GM21381 (cell line): ENCODE results near the gene CDK10.

ENCODE experiments used
- ATAC-seq: cut with Tn5 transposase; IDR thresholded peaks from one replicate; pipeline ENCODE4 v1.9.1; 2021; ENCODE audit warnings: mild to moderate bottlenecking, moderate library complexity; ENCODE audit not compliant: unreplicated experiment

The CDK10 gene

GRCh38 chr16:89710709-89711564 is 24.4 kb downstream of the CDK10 start:
- ATAC-seq: no peak

- no peak for ATAC-seq
Observed at GRCh38 chr16:89711601-89712273, 25.2 kb downstream of the CDK10 start.

GRCh38 chr16:89712274-89712781 is 25.8 kb downstream of the CDK10 start:
- no peak for ATAC-seq

GRCh38 chr16:89716493-89716892 is 30.0 kb downstream of the CDK10 start:
- ATAC-seq: no peak

- ATAC-seq: no peak
Observed at GRCh38 chr16:89716916-89717687, 30.6 kb downstream of the CDK10 start.

GRCh38 chr16:89717688-89718505 is 31.4 kb downstream of the CDK10 start:
- ATAC-seq: no peak

GRCh38 chr16:89720551-89720812 is 34.0 kb downstream of the CDK10 start:
- peak; percentile 18 for ATAC-seq

- peak; percentile 47 for ATAC-seq
Observed at GRCh38 chr16:89720813-89721545, 34.5 kb downstream of the CDK10 start, which contains the start of the genes VPS9D1 and ZNF276. VPS9D1 (minus strand) TSS chr16:89720898; CDS start chr16:89720861, 37 bp downstream. ZNF276 (plus strand) TSS chr16:89721537; CDS start chr16:89721641, 104 bp downstream.

- peak; percentile 41 for ATAC-seq
Observed at GRCh38 chr16:89721546-89722391, 35.3 kb downstream of the CDK10 start.

- no peak for ATAC-seq
Observed at GRCh38 chr16:89722392-89723278, 36.1 kb downstream of the CDK10 start.

- no peak for ATAC-seq
Observed at GRCh38 chr16:89723279-89724250, 37.1 kb downstream of the CDK10 start.

GRCh38 chr16:89727406-89728120 is 41.1 kb downstream of the CDK10 start:
- no peak for ATAC-seq

GRCh38 chr16:89729293-89729692 is 42.8 kb downstream of the CDK10 start:
- no peak for ATAC-seq

- no peak for ATAC-seq
Observed at GRCh38 chr16:89729863-89730593, 43.5 kb downstream of the CDK10 start.

GRCh38 chr16:89730610-89731234 is 44.2 kb downstream of the CDK10 start:
- no peak for ATAC-seq
